GM12872 (cell line): Measurements from ENCODE around the gene GPRC5D.

Source experiments
- TF ChIP-seq, protein P1 (sequence below): IDR thresholded peaks from 3 replicates; pipeline ENCODE4 v1.5.1; 2011; ENCODE audit warnings: low read depth, mild to moderate bottlenecking, low read length, moderate library complexity; ENCODE audit not compliant: insufficient read depth

The GPRC5D gene

DNA sequence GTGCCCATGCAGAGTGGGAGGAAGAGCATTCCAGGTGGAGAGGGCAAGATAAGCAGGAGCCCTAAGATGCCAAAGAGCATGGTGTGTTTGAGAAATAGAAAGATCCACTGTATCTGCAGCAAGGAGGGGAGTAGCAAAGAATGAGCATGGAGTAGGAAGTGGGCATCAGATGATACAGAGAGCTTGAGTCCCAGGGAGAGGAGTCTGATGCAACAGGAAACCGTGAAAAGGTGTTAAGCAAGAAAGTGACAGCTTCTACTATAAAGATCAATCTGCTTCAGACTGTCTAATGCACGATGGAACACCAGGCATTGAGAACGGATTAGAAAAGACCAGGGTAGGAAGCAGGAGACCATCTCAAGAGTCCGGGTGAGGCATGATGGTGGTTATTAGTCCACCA lies 12.3 kb upstream of the GPRC5D start:
- TF ChIP-seq, protein P1, sequence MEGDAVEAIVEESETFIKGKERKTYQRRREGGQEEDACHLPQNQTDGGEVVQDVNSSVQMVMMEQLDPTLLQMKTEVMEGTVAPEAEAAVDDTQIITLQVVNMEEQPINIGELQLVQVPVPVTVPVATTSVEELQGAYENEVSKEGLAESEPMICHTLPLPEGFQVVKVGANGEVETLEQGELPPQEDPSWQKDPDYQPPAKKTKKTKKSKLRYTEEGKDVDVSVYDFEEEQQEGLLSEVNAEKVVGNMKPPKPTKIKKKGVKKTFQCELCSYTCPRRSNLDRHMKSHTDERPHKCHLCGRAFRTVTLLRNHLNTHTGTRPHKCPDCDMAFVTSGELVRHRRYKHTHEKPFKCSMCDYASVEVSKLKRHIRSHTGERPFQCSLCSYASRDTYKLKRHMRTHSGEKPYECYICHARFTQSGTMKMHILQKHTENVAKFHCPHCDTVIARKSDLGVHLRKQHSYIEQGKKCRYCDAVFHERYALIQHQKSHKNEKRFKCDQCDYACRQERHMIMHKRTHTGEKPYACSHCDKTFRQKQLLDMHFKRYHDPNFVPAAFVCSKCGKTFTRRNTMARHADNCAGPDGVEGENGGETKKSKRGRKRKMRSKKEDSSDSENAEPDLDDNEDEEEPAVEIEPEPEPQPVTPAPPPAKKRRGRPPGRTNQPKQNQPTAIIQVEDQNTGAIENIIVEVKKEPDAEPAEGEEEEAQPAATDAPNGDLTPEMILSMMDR: no peak

DNA sequence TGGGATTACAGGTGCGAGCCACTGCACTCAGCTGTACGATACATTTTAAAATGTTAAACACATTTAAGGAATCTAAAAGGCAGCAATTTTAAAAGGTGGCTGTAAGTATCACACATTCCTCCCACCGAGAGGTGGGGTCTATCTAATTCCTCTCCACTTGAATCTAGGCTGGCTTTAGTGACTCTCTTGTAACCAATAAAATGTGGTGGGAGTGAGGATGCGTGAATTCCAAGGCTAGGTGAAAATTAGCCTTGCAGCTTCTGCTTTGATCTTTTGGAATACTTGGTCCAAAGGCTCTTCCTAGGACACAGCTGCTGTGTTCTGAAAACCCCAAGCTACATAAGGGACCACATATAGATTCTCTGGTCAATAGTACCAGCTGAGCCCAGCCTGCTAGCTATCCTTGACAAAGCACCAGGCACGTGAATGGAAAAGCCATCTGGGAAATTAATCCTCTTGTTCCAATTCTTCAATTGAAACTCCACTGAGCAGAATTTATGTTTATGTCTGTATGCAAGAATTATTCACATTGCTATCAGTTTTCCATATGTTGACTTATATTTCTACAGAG lies 8.8 kb upstream of the GPRC5D start:
- TF ChIP-seq, protein P1: no peak

DNA sequence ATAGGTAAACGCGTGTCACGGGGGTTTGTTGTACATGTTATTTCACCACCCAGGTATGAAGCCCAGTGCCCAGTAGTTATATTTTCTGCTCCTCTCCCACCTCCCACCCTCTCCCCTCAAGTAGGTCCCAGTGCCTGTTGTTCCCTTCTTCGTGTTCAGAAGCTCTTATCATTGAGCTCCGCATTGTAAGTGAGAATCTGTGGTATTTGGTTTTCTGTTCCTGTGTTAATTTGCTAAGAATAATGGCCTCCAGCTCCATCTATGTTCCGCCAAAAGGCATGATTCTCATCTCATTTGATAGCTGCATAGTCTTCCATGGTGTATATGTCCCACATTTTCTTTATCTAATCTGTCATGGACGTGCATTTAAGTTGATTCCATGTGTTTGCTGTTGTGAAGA lies 6.9 kb upstream of the GPRC5D start:
- TF ChIP-seq, protein P1: no peak

DNA sequence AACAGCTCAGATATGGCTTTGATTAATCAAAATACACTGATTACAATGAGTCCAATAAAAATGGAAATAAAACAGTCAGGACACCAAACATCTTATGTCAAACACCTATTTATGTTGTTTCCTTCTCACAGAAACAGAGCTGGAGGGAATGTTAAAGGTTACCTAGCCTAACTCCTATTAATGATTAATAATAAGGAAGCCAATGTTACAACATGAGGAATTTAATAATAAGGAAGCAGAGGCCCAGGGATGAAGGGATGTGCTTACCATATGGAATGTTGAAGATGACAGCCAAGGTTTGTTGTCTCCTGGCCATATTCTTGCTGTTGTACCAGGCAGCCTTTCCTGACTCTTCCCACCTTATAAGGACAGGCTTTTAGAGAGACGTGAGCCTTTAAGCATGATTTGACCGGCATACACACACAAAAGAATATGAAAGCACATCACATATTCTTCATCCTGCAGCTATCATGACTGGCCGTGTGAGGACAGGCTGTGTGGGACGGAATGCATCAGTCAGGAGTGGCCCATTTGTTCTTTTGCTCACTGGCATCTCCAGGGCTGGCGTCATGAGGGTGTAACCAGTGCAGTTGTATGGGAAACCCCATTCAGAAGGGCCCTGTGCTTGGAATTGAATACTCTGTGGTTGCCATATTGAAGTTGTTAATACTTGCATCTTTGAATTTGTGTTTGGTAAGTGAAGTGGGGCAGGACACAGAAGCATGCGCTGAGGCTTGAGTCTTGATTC lies 3.1 kb upstream of the GPRC5D start:
- TF ChIP-seq, protein P1: no peak

DNA sequence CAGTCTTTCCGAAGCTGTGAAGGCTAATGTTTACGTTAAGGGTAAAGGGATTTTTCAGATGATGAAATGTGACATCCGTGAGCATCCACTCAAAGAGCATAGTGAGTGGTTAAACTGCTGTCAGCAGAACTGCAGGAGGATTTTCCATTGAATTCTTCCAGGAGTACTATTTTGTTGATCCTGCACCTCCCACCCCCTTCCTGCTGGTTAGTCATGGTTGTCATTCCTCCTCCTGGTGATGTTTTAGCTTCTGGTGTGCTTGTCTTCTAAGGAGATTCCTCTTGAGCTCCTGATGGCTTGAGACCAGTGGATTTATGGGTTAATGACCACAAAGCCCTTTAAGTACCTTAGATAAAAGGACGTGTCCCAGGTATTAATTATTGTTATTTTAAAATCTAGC lies 2.4 kb upstream of the GPRC5D start:
- TF ChIP-seq, protein P1: no peak

DNA sequence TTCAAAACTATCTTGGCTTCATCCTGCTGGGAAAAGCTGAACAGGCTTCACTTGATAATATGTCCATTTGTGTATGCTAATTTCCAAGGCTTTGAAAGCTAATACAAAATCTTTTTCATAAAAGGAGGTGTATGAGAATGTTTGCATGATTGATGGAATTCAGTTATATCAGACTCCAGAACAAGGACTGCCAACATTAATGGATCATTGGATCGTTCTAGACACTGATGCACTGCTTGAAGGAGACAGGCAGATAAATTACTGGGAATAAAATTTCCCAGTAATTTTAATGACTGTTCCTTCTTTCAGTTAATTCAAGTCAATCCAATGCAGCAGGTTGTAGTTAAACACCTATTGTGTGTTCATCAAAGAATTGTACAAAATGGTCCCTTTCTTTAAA lies 466 bp downstream of the GPRC5D start:
- TF ChIP-seq, protein P1: no peak

DNA sequence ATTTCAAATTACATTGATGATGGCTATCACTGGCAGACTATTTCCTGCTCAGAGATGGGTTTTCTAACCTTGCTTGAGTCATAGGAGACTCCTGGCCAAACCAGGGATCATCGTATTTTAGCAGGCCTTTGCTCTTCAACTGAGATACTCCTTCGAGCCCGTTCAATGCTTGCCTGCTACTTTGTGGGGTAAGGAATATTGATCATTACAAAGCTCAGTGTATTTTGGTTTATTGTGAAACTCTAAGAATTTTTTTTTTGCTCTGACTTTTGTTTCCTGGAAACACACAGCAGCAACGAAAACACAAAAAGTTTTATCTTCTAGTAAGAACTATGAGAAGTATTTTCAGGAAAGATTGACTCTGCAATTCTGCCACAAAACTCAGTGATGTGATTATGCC lies 4.1 kb downstream of the GPRC5D start:
- TF ChIP-seq, protein P1: no peak
